HS-27A (cell line): ENCODE results near the gene POR.
"Not testable (repeated sequence)": the region's sequence is repeated elsewhere in the genome, so short reads cannot be mapped to it uniquely, and the experiment has no call there.

Experiments used
- DNase-seq: peaks from one replicate; pipeline ENCODE4 v3.0.0-alpha.2; 2012; ENCODE audit warnings: low read depth, missing footprints

The POR gene

DNA sequence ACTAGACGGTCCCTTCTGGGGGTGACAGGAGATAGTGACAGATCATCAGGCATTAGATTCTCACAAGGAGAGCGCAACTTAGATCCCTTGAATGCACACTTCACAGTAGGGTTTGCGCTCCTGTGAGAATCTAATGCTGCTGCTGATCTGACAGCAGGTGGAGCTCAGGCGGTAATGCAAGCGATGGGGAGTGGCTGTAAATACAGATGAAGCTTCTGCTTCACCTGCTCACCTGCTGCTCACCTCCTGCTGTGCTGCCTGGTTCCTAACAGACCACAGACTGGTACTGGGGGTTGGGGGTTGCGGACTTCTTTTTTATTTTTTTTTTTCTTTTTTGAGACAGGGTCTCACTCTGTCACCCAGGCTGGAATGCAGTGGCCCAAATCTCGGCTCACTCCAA, 114.7 kb downstream of the POR start:
- not testable (repeated sequence) for DNase-seq

DNA sequence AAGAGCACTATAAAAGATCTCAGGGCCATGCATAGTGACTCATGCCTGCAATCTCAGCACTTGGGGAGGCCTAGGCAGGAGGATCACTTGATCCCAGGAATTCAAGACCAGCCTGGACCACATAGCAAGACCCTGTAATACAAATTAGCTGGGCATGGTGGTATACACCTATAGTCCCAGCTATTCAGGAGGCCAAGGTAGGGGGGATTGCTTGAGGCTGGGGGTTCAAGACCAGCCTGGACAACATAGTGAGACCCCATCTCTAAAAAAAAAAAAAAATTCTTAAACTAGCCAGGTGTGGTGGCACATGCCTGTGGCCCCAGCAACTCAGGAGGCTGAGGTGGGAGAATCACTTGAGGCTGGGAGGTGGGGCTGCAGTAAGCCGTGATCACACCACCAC, 117.0 kb downstream of the POR start:
- no peak for DNase-seq
